K562 (cell line): ENCODE results near the gene EPM2A. TPM values are rescaled to one million over a fixed set of nuclear protein-coding genes. Genes with fewer than 3 reads are reported as not detected.

Source experiments
- CEBPB ChIP-seq: fragments of 450-650 bp; IDR thresholded peaks from 2 replicates; pipeline ENCODE4 v1.6.1; 2016; ENCODE audit warnings: missing genetic modification characterization, missing compliant biosample characterization
- DDX20 ChIP-seq: fragments of 450-650 bp; IDR thresholded peaks from 2 replicates; pipeline ENCODE4 v1.6.1; 2016; ENCODE audit warnings: missing genetic modification characterization, low read depth, mild to moderate bottlenecking, missing compliant biosample characterization, moderate library complexity
- EP300 ChIP-seq: IDR thresholded peaks from 2 replicates; pipeline ENCODE4 v1.6.1; 2012; ENCODE audit warnings: low read length, improper control_type of control experiment
- L3MBTL2 ChIP-seq: fragments of 450-650 bp; IDR thresholded peaks from 2 replicates; pipeline ENCODE4 v1.6.1; 2016; ENCODE audit warnings: mild to moderate bottlenecking, moderate library complexity
- MYBL2 ChIP-seq, 2 experiments: fragments of 450-650 bp in 1 of 2; sonication (generic) in 1 of 2; formaldehyde crosslinking in 1 of 2; IDR thresholded peaks; 2 replicates each; pipeline versions ENCODE4 v1.6.1 to v1.8.1; 2017 to 2022; ENCODE audit warnings: borderline replicate concordance in 1 of 2, inconsistent platforms in 1 of 2, low read depth in 1 of 2, mild to moderate bottlenecking in 1 of 2, missing genetic modification reagents in 1 of 2, moderate library complexity in 1 of 2
- NFIC ChIP-seq: fragments of 450-650 bp; IDR thresholded peaks from 2 replicates; pipeline ENCODE4 v1.6.1; 2017; ENCODE audit warnings: mild to moderate bottlenecking, inconsistent platforms
- NKRF ChIP-seq: fragments of 450-650 bp; IDR thresholded peaks from 2 replicates; pipeline ENCODE4 v1.6.1; 2016; ENCODE audit warnings: borderline replicate concordance
- PHF21A ChIP-seq: fragments of 450-650 bp; IDR thresholded peaks from 2 replicates; pipeline ENCODE4 v1.6.1; 2017; ENCODE audit warnings: low read depth, borderline replicate concordance
- POU5F1 ChIP-seq: fragments of 150-350 bp; IDR thresholded peaks from 2 replicates; pipeline ENCODE4 v1.6.1; 2014; ENCODE audit warnings: borderline replicate concordance, low read length, low read depth, mild to moderate bottlenecking; ENCODE audit not compliant: partially characterized antibody
- PREB ChIP-seq: sonication (generic); formaldehyde crosslinking; IDR thresholded peaks from 2 replicates; pipeline ENCODE4 v1.8.1; 2023; ENCODE audit warnings: mild to moderate bottlenecking, missing genetic modification reagents
- SRSF9 ChIP-seq: fragments of 200-400 bp; formaldehyde crosslinking; IDR thresholded peaks from 2 replicates; pipeline ENCODE4 v1.6.1; 2017; ENCODE audit warnings: low read depth, low read length, borderline replicate concordance
- STAG1 ChIP-seq: sonication (generic); formaldehyde crosslinking; IDR thresholded peaks from 2 replicates; pipeline ENCODE4 v1.5.0; 2020; ENCODE audit warnings: missing genetic modification reagents, borderline replicate concordance
- TAL1 ChIP-seq: fragments of 450-650 bp; IDR thresholded peaks from 2 replicates; pipeline ENCODE4 v1.6.1; 2016; ENCODE audit warnings: mild to moderate bottlenecking
- TBP ChIP-seq: optimal IDR thresholded peaks from 2 replicates; pipeline ENCODE3; 2011; ENCODE audit warnings: low read depth, low read length, improper control_type of control experiment
- TEAD2 ChIP-seq: fragments of 450-650 bp; IDR thresholded peaks from 2 replicates; pipeline ENCODE4 v1.6.1; 2016; ENCODE audit warnings: missing genetic modification characterization, control low read depth, missing compliant biosample characterization
- TGIF2 ChIP-seq: sonication (generic); formaldehyde crosslinking; IDR thresholded peaks from 2 replicates; pipeline ENCODE4 v1.8.1; 2022; ENCODE audit warnings: mild to moderate bottlenecking, missing genetic modification reagents, moderate library complexity
- ZBTB17 ChIP-seq: fragments of 450-650 bp; formaldehyde crosslinking; IDR thresholded peaks from 2 replicates; pipeline ENCODE4 v1.4.0; 2020; ENCODE audit warnings: mild to moderate bottlenecking
- ZKSCAN3 ChIP-seq: fragments of 250-450 bp; sonication (Bioruptor Pico); IDR thresholded peaks from 2 replicates; pipeline ENCODE4 v1.4.0; 2020
- ZNF175 ChIP-seq: fragments of 200-800 bp; sonication (Bioruptor generic); IDR thresholded peaks from 2 replicates; pipeline ENCODE4 v1.6.1; 2016; ENCODE audit warnings: low read depth, mild to moderate bottlenecking, missing genetic modification characterization, missing compliant biosample characterization
- ZNF354B ChIP-seq: fragments of 250-450 bp; sonication (Bioruptor Pico); IDR thresholded peaks from 2 replicates; pipeline ENCODE4 v1.4.0; 2020
- ZNF609 ChIP-seq: sonication (generic); formaldehyde crosslinking; IDR thresholded peaks from 2 replicates; pipeline ENCODE4 v1.8.1; 2023; ENCODE audit warnings: missing genetic modification reagents, mild to moderate bottlenecking, borderline replicate concordance
- polyA plus RNA-seq, 8 experiments: library from polyadenylated mRNA; depleted of rRNA in 4 of 8; stranded (reverse) in 5 of 8; unstranded in 3 of 8; fragments of >200 nt; fragmentation: Nextera tagmentation in 2 of 8; fragmentation: Illumina TruSeq in 1 of 8; extraction: Ambion mirVana in 2 of 8; extraction: Trizol in 1 of 8; gene quantifications; 2 replicates each; pipeline versions ENCODE4 v1.2.1 to v1.2.3, GENCODE V29; 2011 to 2014; ENCODE audit warnings: inconsistent platforms in 1 of 8, missing spikeins in 1 of 8
- total RNA-seq, 7 experiments: library from RNA; depleted of rRNA in 6 of 7; stranded (reverse); fragments of >200 nt in 6 of 7; fragmentation: Illumina TruSeq in 2 of 7; extraction: Trizol in 2 of 7; gene quantifications; 2 replicates each; pipeline versions ENCODE4 v1.2.1 to v1.2.3, GENCODE V29; 2011 to 2021; ENCODE audit warnings: low replicate concordance in 1 of 7

Gene EPM2A
- total and polyA plus RNA-seq, 9 of the 15 experiments (the other 6 are each of a cell fraction or from before 2014, with no cell fraction given), result 0.35 to 5.3 (median 2.5) TPM

- TF ChIP-seq MYBL2 (IDR thresholded peaks at IDR 0.05; ENCODE audit: low read depth) (no peak), MYBL2 (CRISPR knock-in tag; IDR thresholded peaks at IDR 0.05; ENCODE audit: borderline replicate concordance) (no peak), ZKSCAN3 (CRISPR knock-in tag) (no peak), NFIC (no peak), L3MBTL2 (peak; percentile 96), NKRF (peak; percentile 62; the same call in 1 of the 2 replicates), TGIF2 (CRISPR knock-in tag) (no peak), PREB (CRISPR knock-in tag) (no peak), TBP (peak; percentile 68), TEAD2 (tag) (no peak), POU5F1 (no peak), STAG1 (no peak), DDX20 (tag) (no peak), PHF21A (no peak), ZBTB17 (CRISPR knock-in tag) (no peak), EP300 (no peak; the same call in 1 of the 2 replicates), ZNF354B (CRISPR knock-in tag) (no peak), CEBPB (tag) (no peak; the same call in 1 of the 2 replicates), SRSF9 (no peak), TAL1 (no peak), ZNF609 (CRISPR knock-in tag) (no peak), ZNF175 (peak; percentile 64; the same call in 1 of the 2 replicates)
These were observed at the start of gene EPM2A (continued) for GRCh38 chr6:145735356-145736165.
